ENCODE data around the gene BCAT1.

DNA sequence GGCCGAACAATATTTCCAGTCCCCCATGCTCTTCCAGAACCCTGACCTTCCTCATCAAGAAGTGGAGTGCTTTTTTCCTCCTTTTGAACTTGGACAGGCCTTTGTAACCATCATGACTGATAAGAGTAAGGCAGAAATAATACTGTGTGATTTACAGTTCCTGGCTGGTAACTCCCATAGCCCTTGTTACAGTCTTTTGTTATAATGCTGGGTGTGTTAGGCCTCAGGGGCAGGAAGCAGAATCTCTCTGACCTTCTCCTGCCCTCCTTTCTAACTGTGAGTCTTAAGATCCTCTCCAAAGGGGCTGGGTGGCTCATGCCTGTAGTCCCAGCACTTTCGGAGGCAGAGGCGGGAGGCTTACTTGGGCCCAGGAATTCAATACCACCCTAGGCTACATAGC lies 59.5 kb downstream of the BCAT1 start:
- TF ChIP-seq, protein P1, sequence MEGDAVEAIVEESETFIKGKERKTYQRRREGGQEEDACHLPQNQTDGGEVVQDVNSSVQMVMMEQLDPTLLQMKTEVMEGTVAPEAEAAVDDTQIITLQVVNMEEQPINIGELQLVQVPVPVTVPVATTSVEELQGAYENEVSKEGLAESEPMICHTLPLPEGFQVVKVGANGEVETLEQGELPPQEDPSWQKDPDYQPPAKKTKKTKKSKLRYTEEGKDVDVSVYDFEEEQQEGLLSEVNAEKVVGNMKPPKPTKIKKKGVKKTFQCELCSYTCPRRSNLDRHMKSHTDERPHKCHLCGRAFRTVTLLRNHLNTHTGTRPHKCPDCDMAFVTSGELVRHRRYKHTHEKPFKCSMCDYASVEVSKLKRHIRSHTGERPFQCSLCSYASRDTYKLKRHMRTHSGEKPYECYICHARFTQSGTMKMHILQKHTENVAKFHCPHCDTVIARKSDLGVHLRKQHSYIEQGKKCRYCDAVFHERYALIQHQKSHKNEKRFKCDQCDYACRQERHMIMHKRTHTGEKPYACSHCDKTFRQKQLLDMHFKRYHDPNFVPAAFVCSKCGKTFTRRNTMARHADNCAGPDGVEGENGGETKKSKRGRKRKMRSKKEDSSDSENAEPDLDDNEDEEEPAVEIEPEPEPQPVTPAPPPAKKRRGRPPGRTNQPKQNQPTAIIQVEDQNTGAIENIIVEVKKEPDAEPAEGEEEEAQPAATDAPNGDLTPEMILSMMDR (IDR thresholded peaks at IDR 0.05; ENCODE audit: low read depth, low read length, poor library complexity, severe bottlenecking): no peak
- TF ChIP-seq EZH2phosphoT487 (IDR thresholded peaks at IDR 0.05; ENCODE audit: borderline replicate concordance, low read length): no peak

Measured in DOHH2 (cell line).